Ovary (tissue), 9 donors: ENCODE results near the gene TMEM131. TPM values are rescaled to one million over a fixed set of nuclear protein-coding genes. Genes with fewer than 3 reads are reported as not detected.

Experiments used
- DNase-seq, 5 donors: peaks; one replicate each; pipeline ENCODE4 v3.0.0-alpha.2; 2019 to 2020
- H3K27ac ChIP-seq, 2 donors: fragments of 200-600 bp; one replicate each; pipeline versions ENCODE4 v1.5.1 to v1.8.0; 2019 to 2022
- H3K27me3 ChIP-seq: fragments of 200-600 bp; one replicate; pipeline ENCODE4 v1.8.0; 2022
- H3K36me3 ChIP-seq: fragments of 200-600 bp; sonication (generic); one replicate; pipeline ENCODE4 v1.5.1; 2019
- H3K4me1 ChIP-seq: one replicate; pipeline ENCODE4 v1.8.1; 2013; ENCODE audit warnings: mild to moderate bottlenecking, moderate library complexity; ENCODE audit not compliant: insufficient read depth
- H3K4me3 ChIP-seq: fragments of 200-600 bp; sonication (generic); one replicate; pipeline ENCODE4 v1.5.1; 2017
- H3K9me3 ChIP-seq, 2 donors: fragments of 200-600 bp in 1 of 2; sonication (generic) in 1 of 2; one replicate each; pipeline versions ENCODE4 v1.5.1 to v1.8.1; 2013 to 2019; ENCODE audit warnings: mild to moderate bottlenecking in 1 of 2, moderate library complexity in 1 of 2
- CTCF ChIP-seq, 3 donors: fragments of 450-650 bp in 2 of 3; fragments of 200-600 bp in 1 of 3; IDR thresholded peaks; one replicate each; pipeline versions ENCODE4 v1.5.1 to v1.8.0; 2016 to 2022; ENCODE audit warnings: antibody characterized with exemption in 3 of 3, mild to moderate bottlenecking in 1 of 3
- EP300 ChIP-seq: sonication (generic); formaldehyde crosslinking; IDR thresholded peaks from one replicate; pipeline ENCODE4 v1.6.1; 2017; ENCODE audit warnings: antibody characterized with exemption
- POLR2A ChIP-seq: fragments of 450-650 bp; IDR thresholded peaks from one replicate; pipeline ENCODE4 v1.6.1; 2017; ENCODE audit warnings: antibody characterized with exemption, mild to moderate bottlenecking, moderate library complexity
- WGBS, 3 donors: extraction: QIAGEN DNeasy Blood & Tissue Kit in 1 of 3; methylation state at CpG; one replicate each; pipeline versions ENCODE4 v1.1.5 to v1.1.7; 2013 to 2017; 5-methylcytosine and 5-hydroxymethylcytosine counted together
- intact Hi-C, 4 donors: fragments of 100-400 bp; cut with DNase I; formaldehyde crosslinking; loops; one replicate each; pipeline versions ENCODE4 v1.11.0 to v1.15.1; 2022 to 2023
- polyA plus RNA-seq, 2 donors: library from polyadenylated mRNA; stranded (reverse); fragments of 200-250 nt in 1 of 2; fragments of 350-450 nt in 1 of 2; fragmentation: Illumina TruSeq in 1 of 2; extraction: RNeasy Lipid Tissue Mini Kit (QIAGEN cat#74804) in 1 of 2; gene quantifications; one replicate each; pipeline ENCODE4 v1.2.3, GENCODE V29; 2013 to 2014
- total RNA-seq, 7 donors: library from RNA; depleted of rRNA in 2 of 7; stranded (reverse); fragments of >200 nt in 2 of 7; fragmentation: NEBNext Ultra II Directional in 3 of 7; extraction: Animal tissue kit (Norgen Biotek cat#: 25700) in 3 of 7; gene quantifications; one replicate each; pipeline versions ENCODE4 v1.1.0 to v1.2.4, GENCODE V29; 2016 to 2023
- donor health status: DM: no; HTN: no; CAD: no; lungs with moderate emphysema.
- donor health status: DM: no; HTN: no; CAD: no.
- donor health status: Bipolar disorder and iron deficiency.
- donor health status: DM: yes; HTN: yes; CAD: no.
- donor health status: DM: no; HTN: no; CAD: no.
- donor health status: DM: yes; HTN: yes; CAD: no.

The TMEM131 gene
- total and polyA plus RNA-seq, 9 donors, result 16.1 to 44.0 (median 38.4) TPM

GRCh38 chr2:97950329-97951154 is 45.2 kb downstream of the TMEM131 start:
- intact Hi-C loops, result no loop called here
- H3K27ac ChIP-seq, result no peak overlapping the region
- H3K36me3 ChIP-seq, result no peaks in the 10 kb centered on the region
- WGBS, 3 donors, result 23 to 33% (median 31%) methylated on average over 3 of the region's 3 CpGs
- TF ChIP-seq POLR2A (no peak), EP300 (no peak), CTCF (IDR thresholded peaks at IDR 0.05) (no peak)
- no peak overlapping the region for H3K4me3 ChIP-seq
- H3K27me3 ChIP-seq, result no peaks in the 10 kb centered on the region
- H3K9me3 ChIP-seq, result no peaks in the 10 kb centered on the region
- no peak for DNase-seq
- peaks cover 5% of the 10 kb centered on the region for H3K4me1 ChIP-seq

GRCh38 chr2:97948926-97949325 is 46.8 kb downstream of the TMEM131 start:
- 83 to 88% (median 85%) methylated on average over 4 of the region's 4 CpGs for WGBS, 3 donors
- intact Hi-C loops, result no loop called here

GRCh38 chr2:97945791-97946190 is 50.0 kb downstream of the TMEM131 start:
- Histone ChIP-seq H3K36me3 (no peaks in the 10 kb centered on the region), H3K4me3 (no peak overlapping the region), H3K27ac (no peak overlapping the region), H3K4me1 (peaks cover 2% of the 10 kb centered on the region), H3K27me3 (no peaks in the 10 kb centered on the region), H3K9me3 (no peaks in the 10 kb centered on the region)
- intact Hi-C loops, result no loop called here
- DNase-seq, result no peak
- TF ChIP-seq POLR2A (no peak), EP300 (no peak), CTCF (IDR thresholded peaks at IDR 0.05) (no peak)
- 14 to 17% (median 14%) methylated on average over 1 of the region's 1 CpG for WGBS, 3 donors

More at GRCh38 chr2:97948926-97949325, 46.8 kb downstream of the TMEM131 start:
- no peaks in the 10 kb centered on the region for H3K36me3 ChIP-seq
- TF ChIP-seq CTCF (IDR thresholded peaks at IDR 0.05) (no peak), POLR2A (no peak), EP300 (no peak)
- no peak overlapping the region for H3K27ac ChIP-seq
- H3K27me3 ChIP-seq, result no peaks in the 10 kb centered on the region
- H3K4me3 ChIP-seq, result no peak overlapping the region
- H3K9me3 ChIP-seq, result no peaks in the 10 kb centered on the region
- DNase-seq, result no peak
- H3K4me1 ChIP-seq, result peaks cover 5% of the 10 kb centered on the region

GRCh38 chr2:97936881-97937280 is 58.9 kb downstream of the TMEM131 start:
- Histone ChIP-seq H3K27ac (no peak overlapping the region), H3K4me3 (no peak overlapping the region), H3K9me3 (no peaks in the 10 kb centered on the region), H3K36me3 (no peaks in the 10 kb centered on the region), H3K27me3 (no peaks in the 10 kb centered on the region), H3K4me1 (peaks cover 3% of the 10 kb centered on the region)
- no peak for DNase-seq
- no peak for TF ChIP-seq EP300
- no peak for TF ChIP-seq POLR2A
- no peak for TF ChIP-seq CTCF (IDR thresholded peaks at IDR 0.05)
- 37 to 66% (median 50%) methylated on average over 2 of the region's 2 CpGs for WGBS, 3 donors
- intact Hi-C loops, result no loop called here
